ENCODE measurements around the gene WDFY4.

Gene WDFY4

GRCh38 chr10:48939790-48940325 lies 255.2 kb downstream of the WDFY4 start, which contains the start of gene LRRC18:
LRRC18 (minus strand) TSS chr10:48939840; CDS start chr10:48914155, 25,685 bp downstream.
- H3K4me3 ChIP-seq (ENCODE audit: low read depth, low read length): no peak within 1 kb of the TSS

GRCh38 chr10:48940372-48940771 lies 255.7 kb downstream of the WDFY4 start:
- H3K4me3 ChIP-seq (ENCODE audit: low read depth, low read length): no peak overlapping the region
- TF ChIP-seq CTCF (IDR thresholded peaks at IDR 0.05; ENCODE audit: borderline replicate concordance, insufficient read depth, low read depth, low read length): no peak

More at GRCh38 chr10:48939790-48940325, 255.2 kb downstream of the WDFY4 start, which contains the start of gene LRRC18:
- no peak for TF ChIP-seq CTCF (IDR thresholded peaks at IDR 0.05; ENCODE audit: borderline replicate concordance, insufficient read depth, low read depth, low read length)

GRCh38 chr10:48940958-48941357 lies 256.3 kb downstream of the WDFY4 start:
- no peak overlapping the region for H3K4me3 ChIP-seq (ENCODE audit: low read depth, low read length)
- no peak for TF ChIP-seq CTCF (IDR thresholded peaks at IDR 0.05; ENCODE audit: borderline replicate concordance, insufficient read depth, low read depth, low read length)

- no peak for TF ChIP-seq CTCF (IDR thresholded peaks at IDR 0.05; ENCODE audit: borderline replicate concordance, insufficient read depth, low read depth, low read length)
- no peak overlapping the region for H3K4me3 ChIP-seq (ENCODE audit: low read depth, low read length)
These were observed 256.9 kb downstream of the WDFY4 start for GRCh38 chr10:48941427-48942075.

- no peak overlapping the region for H3K4me3 ChIP-seq (ENCODE audit: low read depth, low read length)
- TF ChIP-seq CTCF (IDR thresholded peaks at IDR 0.05; ENCODE audit: borderline replicate concordance, insufficient read depth, low read depth, low read length): no peak
These were observed 258.4 kb downstream of the WDFY4 start for GRCh38 chr10:48943096-48943495.

GRCh38 chr10:48944171-48944570 lies 259.5 kb downstream of the WDFY4 start:
- H3K4me3 ChIP-seq (ENCODE audit: low read depth, low read length): no peak overlapping the region
- no peak for TF ChIP-seq CTCF (IDR thresholded peaks at IDR 0.05; ENCODE audit: borderline replicate concordance, insufficient read depth, low read depth, low read length)

Data from GM12875 (cell line).